GM18909 (cell line): ENCODE data around the gene DPPA3.
"Not testable (repeated sequence)": the region's sequence is repeated elsewhere in the genome, so short reads cannot be mapped to it uniquely, and the experiment has no call there.

Source experiments
- ATAC-seq: cut with Tn5 transposase; IDR thresholded peaks from one replicate; pipeline ENCODE4 v1.9.1; 2021; ENCODE audit warnings: mild to moderate bottlenecking; ENCODE audit not compliant: unreplicated experiment, poor library complexity

DPPA3 gene

DNA sequence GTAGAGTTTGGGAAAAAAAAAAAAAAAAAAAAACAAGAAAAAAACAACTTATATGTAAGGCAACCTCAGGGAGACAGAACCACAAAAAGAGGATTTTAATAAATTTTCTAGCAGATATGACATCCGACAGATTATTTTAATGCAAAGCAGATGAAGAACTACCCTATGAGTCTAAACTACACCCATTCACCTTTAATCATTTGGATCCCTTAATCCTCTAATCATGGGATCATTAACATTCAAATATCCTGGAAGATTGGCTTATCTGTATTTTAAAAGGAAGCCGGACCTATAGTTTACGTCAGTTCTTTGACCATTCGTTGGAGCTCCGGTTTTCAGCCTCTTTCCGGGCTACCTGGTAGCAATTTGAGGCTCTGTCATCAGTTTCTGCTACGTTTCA is at the start of gene DPPA3:
DPPA3 (plus strand) TSS at position 301 of the 400 bp plus-strand sequence. CDS start 138 bp downstream, outside the sequence.
- ATAC-seq, result no peak

DNA sequence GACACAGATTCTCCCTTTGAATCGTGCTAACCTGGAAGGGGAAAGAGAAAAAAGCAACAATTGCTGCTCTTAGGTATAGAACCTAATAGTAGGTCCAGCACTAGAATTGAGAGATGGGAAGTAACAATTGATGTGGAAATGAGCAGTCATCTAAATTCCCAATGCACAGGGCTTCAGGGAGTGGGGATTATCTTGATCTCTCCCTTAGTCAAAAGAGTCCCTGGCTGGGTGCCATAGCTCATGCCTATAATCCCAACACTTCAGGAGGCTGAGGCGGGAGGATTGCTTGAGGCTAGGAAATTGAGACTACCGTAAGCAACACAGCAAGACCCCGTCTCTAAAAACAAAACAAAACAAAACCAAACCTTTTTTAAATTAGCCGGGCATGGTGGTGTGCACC is 49.5 kb upstream of the DPPA3 start:
- ATAC-seq, result no peak

DNA sequence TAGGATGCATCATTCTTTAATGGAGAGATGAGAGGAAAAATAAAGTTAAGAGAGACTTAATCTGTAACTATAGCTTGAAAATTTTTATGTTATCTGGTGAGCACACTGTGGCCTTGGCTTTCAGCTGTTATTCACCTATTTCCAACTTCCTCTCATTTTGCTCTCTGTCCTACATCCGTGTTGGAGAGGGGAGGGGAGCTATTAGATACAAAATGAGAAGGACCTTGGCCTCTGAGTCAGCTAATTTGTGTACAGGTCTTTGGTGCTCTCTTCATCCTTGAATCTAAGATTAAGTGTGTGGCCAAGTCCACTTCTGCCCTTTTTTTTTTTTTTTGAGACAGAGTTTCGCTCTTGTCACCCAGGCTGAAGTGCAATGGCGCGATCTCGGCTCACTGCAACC is 44.6 kb upstream of the DPPA3 start:
- no peak for ATAC-seq

DNA sequence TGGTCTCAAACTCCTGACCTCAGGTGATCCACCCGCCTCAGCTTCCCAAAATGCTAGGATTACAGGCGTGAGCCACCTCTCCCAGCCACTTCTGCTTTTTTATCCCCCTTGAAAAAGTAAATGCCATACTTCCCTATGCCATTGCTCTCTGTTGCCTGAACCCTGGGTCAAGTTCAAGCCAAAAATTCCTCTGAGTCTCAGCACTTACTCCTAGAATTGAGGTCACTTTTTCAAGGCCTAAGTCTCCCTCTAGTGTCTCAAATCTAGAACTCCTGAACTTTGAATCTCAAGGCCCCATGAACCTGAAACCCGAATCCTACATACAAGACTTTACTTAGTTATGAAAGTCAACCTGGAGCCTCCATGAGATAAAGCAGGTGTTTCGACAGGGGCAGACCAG is 44.1 kb upstream of the DPPA3 start:
- no peak for ATAC-seq

DNA sequence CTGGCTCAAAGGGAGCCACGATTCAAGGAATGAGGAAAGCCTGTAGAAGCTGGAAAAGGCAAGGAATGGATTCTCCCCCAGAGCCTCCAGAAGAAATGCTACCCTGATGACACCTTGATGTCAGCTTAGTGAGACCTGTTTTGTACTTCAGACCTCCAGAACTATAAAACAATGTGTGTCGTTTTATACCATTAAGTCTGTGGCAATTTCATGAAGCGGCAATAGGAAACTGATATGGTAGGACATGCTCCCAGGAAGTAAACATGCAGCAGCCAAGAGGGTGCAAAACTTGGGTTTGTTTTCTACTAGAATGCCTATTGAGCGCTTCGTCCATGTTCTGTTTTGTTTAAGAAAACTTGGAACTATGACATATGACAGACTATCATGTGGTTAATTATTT is 43.1 kb upstream of the DPPA3 start:
- ATAC-seq, result no peak

DNA sequence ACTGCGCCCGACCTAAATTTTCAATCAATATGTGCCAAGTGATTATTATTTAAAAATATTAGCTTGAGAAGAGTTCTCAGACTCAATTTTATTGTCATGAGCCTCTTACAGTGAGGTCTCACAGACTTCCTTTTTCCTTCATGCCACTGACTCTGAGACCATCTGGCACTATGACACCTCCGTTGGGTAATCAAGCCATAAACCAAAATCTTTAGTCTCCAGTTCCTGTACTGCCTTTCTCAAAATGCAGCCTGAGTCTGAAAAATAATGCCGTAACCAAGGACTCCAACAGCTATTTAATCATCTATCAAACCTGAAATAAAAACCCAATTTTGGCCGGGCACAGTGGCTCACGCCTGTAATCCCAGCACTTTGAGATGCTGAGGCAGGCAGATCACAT is 35.8 kb upstream of the DPPA3 start:
- ATAC-seq, result not testable (repeated sequence)

DNA sequence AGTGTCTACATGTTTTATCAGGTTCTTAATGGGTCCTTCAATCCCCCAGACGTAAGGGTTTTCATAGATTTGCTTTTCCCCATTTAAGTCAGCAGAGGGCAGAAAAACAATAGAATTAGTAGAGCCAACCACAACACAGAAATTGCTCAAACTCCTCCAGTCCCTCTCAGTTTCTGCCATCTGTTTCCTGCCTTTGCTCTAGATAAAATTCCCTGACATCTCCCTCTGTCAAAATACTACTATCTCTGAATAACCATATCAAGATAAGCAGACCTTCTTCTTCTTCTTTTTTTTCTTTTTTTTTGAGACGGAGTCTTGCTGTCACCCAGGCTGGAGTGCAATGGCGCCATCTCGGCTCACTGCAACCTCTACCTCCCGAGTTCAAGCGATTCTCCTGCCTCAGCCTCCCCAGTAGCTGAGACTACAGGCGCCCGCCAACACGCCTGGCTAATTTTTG is 33.8 kb upstream of the DPPA3 start:
- not testable (repeated sequence) for ATAC-seq

DNA sequence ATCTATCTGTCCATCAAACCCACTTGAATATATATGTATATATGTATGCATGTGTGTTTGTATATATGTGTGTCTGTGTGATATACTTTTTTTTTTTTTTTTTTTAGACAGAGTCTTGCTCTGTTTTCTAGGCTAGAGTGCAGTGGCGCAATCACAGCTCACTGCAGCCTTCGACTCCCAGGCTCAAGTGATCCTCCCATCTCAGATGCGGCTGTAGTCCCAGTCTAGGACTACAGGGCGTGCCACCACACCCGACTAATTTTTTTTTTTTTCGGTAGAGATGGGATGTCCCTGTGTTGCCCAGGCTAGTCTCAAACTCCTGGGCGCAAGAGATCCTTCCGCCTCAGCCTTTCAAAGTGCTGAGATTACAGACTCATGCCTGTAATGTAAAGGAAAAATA is 32.5 kb upstream of the DPPA3 start:
- no peak for ATAC-seq

DNA sequence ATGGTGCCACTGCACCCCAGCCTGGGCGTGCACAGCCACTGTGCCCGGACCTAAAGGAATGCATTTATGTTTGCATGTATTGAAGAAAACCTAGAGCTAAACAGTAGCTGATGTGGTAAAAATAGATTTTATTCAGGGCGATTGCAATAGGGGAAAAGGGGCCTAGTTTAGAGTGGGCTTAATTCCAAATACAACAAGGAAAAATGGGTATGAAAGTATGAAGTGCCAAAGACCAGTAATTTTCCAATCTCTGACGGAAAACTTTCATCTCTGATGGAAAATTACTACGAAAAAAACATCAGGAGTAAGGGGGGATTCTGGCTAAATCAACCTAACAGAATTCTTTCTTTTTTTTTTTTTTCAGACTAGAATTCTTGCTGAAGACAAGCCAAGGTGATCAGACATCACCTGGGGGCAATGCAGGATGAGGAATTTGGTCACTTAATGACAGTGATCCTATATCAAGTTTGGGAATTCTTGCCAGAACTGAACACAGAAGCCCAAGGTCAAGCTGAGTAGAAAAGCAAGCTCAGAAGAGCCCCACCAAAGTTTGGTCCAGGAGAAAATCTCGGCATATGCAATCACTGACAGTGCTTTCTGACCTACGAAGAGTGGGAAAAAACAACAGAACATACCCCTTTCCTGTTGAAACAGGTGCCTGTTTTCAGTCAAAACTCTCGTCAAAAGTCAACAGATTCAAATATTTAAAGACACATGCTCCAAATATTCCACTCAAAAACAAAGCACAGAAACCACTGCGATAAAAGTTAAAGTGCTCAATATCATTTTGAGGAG is 31.8 kb upstream of the DPPA3 start:
- ATAC-seq, result no peak

DNA sequence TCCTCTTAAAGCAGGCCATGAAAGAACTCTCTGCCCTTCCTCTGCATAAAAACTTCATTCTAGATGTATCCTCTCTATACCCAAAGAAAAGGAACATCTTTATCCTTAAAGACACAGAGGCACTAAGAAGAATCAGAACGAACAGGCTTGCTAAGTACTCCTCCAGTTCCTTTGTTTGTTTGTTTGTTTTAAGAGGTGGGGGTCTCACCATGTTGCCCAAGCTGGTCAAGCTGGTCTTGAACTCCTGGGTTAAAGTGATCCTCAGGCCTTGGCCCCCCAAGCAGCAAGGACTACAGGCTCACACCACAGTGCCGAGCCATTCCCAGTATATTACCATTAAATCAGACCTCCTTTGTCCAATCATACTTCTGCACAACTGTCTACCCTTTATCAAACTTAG is 29.7 kb upstream of the DPPA3 start:
- no peak for ATAC-seq

DNA sequence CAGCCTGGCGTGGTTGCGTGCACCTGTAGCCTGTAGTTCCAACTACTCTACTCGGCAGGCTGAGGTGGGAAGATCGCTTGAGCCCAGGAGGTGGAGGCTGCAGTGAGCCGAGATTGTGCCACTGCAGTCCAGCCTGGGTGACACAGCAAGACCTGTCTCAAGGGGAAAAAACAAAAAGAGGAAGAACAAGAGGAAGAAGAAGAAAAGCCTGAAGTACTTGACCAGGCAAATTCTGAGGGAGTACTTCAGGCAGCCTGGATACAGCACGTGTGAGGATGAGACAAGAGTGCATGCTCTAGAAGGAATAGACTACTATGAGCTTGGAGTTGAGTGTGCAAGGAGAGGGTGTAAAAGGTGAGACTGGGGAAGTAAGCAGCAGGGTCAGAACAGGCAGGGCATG is 17.4 kb upstream of the DPPA3 start:
- ATAC-seq, result no peak

DNA sequence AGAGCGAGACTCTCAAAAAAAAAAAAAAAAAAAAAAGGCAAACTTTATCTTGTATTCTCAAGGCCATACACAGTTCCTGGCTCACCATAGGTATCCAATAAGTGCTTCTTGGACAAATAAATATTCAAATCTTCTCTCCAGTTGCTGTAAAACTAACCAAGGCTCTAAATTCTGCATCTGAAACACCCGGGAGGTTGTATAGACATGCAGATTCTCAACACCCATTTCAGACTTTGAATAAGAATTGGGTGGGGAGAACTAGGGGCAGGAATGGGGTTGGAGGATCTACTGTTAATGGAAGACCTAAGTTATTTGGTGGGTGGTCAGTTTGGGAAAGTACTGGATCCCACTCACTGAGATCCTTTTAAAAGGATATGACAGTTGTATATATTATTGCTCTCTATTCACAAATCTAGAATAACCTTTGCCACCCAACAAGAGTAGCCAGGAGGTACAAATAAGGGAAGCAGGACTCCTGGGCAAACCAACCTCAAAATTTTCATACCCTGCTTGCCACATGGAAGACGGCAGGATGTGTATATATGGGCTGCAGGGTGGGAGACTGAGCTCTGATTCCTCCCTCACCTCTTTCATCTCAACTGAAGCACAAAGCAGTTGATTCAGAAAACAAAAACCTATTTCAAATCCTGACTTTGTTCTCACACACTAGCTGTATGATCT is 16.5 kb upstream of the DPPA3 start:
- no peak for ATAC-seq

DNA sequence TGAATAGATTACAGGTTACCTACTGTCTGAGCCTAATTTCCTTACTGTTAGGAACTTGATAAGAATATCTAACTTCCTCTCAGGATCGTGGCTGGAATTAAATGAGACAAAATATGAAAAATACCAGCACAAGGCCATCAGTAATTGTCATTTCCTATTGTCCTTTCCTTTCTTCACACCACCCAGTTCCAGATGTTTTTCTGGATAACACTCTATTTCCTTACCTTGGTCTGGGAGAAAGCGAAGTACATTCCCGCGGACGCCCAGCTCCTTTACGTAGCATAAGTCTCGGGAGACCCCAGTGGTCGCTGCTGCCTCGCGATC is 16.0 kb upstream of the DPPA3 start:
- no peak for ATAC-seq

DNA sequence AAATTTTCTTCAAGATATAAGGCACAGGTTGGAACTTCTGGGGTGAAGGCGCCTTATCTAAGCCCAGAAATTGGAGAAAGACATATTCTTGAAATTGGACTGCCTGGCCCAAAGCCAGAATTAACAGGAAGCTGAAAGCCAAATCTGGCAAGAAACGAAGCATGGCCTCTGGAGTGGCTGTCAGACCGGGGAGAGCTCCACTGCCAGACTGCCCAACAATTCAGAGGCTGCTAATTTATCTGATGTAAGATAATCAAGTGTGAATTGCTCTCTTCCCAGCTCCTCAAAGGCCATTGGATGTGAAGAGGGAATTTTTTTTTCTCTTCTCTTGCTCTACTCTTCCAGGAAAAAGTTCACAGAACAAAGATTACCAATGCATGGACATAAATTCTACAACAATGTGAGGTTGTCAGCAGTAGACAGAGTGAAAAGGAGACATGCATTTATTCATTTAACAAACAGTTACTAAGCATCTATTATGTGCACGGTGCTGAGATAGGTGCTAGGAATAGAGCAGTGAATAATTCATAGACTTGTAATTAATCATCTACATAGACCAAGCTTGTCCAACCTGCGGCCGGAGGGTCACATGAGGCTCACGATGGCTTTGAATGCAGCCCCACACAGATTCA is 15.6 kb upstream of the DPPA3 start, which contains the start of gene GDF3:
GDF3 (minus strand) TSS at position 210 of the 632 bp plus-strand sequence; CDS start at position 163, 47 bp downstream.
- no peak for ATAC-seq

DNA sequence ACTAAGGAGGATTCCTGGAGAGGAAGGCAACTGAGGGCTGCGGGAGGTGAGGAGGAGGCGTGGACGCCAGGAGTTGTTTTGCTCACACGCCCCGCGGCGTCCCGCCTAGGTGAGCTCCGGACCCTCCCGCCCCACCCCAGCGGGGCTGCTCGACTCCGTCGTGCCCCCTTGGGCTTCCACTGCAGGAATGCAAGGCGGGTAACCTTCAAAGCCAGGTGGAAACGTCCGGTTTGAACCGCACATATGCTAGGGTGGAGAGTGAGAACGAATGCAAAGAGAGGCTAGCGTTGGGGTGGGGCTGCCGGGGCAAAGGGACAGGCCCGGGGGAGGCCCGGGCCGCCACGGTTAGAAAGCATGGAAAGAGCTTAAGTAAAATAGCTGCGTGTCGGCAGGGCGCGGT is 5.4 kb upstream of the DPPA3 start:
- ATAC-seq, result no peak

DNA sequence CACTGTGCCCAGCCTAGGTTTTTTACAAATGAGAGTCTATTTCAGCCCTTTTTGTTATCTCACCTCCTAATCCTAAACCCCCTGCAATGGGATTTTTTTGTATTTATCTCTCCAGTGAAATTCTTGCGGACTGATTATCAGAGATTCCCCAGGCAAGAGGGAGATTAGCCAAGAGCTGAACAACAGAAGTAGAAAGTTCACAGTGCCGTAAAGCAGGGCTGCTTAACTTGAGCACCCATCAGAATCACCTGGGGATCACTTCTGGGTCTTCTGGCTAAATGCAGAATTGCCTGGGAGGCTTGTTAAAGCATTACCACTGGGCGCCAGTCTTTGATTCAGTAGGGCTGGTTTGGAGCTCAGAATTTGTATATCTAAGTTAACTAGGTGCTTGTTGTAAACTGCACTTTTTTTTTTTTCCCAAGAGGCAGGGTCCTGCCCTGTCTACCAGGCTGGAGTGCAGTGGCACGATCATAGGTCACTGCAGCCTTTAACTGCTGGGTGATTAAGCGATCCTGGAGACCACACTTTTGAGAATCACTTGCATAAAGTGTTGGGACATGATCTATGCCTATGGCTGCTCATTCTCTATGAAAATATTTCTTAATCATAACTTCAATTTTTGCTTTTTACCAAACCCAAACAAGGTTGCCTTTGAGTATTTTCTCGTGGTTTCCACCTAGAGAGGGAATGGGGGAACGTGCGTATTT is 1.1 kb upstream of the DPPA3 start:
- ATAC-seq, result no peak

DNA sequence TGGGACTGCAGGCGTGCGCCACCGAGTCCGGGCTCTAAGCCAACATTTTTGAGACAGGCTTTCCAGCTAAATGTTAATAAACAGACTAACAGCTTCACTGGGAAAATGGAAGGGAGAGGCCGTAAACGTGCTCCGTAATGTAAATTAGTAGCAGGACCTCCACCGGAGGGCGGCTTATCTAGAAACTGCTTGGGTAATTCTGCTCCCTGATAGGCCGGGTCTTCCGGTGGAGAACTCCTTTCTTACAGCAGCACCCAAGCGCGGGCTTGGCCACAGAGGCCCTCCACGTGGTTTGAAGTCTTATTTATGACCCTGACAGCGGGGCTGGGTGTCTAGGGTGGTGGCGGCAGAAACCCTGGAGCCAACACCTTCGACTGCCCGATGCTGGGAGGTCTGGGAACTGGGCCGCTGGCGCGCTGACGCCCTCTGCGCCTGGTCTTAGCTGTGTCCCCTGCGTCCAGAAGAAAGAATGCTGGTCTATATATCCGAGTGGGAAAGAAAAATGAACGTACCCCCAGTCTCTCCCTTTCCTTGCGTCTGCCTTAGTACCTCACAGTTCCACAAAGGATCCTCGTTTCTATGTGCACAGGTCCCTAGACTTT is 1.7 kb downstream of the DPPA3 start:
- no peak for ATAC-seq

DNA sequence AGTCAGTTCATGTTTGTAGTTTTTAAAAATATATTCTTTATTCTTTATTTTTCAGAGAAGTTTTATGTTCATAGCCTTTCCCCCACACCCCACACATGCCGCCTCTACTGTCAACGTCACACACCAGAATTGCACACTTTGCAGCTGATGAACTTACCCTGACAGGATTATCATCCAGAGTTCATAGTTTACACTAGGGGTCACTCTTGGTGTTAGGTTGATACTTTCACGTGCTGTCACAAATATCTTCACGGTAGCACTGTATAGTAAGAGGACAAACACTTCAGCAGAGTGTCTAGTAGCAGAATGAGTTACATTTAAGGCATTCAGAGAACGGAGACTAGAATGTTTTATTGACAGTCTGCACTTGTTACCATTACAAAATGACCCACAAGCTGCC is 5.1 kb downstream of the DPPA3 start:
- ATAC-seq, result no peak

DNA sequence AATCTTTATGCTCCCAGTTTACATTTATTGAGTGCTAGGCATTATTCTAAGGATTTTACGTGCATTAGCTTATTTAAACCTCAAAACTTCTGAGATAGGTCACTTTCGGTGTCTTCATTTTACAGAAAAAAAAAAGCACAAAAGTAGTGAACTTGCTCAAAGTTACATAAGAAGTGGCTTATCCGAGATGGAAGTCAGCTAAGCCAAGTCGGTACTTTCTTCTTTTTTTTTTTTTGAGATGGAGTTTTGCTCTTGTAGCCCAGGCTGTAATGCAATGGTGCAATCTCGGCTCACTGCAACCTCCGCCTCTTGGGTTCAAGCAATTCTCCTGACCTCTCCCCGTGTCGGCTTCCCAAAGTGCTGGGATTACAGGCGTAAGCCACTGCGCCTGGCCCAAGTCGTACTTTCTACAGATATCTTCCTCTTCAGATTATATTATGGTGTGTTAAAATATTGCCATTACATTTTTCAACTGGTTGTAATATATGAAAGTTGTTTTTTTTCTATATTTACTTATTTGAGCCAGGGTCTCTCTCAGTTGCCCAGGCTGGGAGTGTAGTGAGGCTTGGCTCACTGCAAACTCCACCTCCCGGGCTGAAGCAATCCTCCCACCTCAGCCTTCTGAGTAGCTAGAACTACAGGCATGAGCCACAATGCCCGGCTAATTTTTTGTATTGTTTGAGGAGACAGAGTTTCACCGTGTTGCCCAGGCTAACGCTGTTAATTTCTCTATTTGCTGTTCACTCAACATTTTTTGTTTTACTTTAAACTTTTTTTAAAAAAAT is 8.9 kb downstream of the DPPA3 start:
- no peak for ATAC-seq

DNA sequence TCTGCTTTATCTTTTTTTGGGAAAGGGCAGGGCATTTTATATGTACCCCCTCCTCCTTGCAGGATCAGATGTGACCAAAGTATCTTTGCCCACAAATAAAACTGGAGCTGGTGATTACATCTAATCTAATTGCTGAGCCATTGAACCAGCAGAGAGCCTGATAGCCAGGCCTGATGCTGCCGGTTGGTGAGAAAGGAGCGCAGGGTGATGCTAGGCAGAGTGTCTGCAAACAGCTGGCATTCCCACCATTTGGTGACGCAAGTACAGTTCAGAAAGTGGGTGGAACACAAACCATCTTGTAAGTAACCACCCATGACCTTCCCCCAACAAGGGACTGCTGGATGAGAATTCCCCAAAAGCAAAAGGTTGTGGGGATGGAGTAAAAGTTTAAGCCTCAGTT is 12.7 kb downstream of the DPPA3 start:
- ATAC-seq, result no peak
